GM19455 (cell line): ENCODE results near the gene NUPR1.
"Not testable (repeated sequence)": the region's sequence is repeated elsewhere in the genome, so short reads cannot be mapped to it uniquely, and the experiment has no call there.

ENCODE experiments used
- ATAC-seq: cut with Tn5 transposase; IDR thresholded peaks from one replicate; pipeline ENCODE4 v1.9.1; 2021; ENCODE audit not compliant: unreplicated experiment

Gene NUPR1

DNA sequence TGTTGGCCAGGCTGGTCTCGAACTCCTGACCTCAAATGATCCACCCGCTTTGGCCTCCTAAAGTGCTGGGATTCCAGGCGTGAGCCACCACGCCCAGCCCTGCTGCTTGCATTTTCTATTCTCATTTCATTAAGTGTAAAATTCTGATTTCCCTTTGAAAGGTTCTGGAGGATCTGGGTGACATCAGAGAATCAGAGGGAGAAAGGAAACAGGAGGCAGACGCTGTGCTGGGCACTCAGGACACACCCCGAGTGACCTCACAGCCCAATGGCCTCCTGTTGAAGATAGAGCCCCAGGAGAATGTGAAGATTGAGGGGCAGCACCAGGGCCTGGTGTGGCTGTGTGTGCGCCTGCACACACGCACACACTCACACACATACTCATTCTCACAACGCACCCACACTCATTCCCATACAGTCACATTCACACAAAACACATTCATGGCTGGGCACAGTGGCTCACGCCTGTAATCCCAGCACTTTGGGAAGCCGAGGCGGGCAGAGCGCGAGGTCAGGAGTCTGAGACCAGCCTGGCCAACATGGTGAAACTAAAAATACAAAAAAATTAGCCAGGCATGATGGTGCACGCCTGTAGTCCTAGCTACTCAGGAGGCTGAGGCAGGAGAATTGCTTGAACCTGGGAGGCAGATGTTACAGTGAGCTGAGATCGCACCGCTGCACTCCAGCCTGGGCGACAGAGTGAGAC, 38.1 kb downstream of the NUPR1 start:
- not testable (repeated sequence) for ATAC-seq

DNA sequence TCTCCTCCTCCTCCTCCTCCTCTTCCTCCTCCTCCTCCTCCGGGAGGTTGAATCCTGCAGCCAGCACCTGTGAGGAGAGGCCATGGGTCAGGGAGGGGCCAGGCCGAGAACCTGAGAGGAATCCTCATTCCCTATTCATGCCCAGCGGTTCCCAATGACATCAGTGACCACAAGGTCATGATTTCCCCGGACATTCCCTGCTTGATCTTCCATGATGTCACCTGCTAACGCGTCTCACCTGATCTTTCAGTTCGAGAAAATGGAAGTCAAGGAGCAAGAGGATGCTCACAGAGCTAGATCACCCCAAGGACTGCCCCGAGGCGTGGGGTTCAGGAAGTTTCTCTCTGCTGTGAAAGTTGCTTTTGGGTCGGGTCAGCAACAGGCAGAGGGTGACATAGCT, 38.9 kb downstream of the NUPR1 start:
- no peak for ATAC-seq

DNA sequence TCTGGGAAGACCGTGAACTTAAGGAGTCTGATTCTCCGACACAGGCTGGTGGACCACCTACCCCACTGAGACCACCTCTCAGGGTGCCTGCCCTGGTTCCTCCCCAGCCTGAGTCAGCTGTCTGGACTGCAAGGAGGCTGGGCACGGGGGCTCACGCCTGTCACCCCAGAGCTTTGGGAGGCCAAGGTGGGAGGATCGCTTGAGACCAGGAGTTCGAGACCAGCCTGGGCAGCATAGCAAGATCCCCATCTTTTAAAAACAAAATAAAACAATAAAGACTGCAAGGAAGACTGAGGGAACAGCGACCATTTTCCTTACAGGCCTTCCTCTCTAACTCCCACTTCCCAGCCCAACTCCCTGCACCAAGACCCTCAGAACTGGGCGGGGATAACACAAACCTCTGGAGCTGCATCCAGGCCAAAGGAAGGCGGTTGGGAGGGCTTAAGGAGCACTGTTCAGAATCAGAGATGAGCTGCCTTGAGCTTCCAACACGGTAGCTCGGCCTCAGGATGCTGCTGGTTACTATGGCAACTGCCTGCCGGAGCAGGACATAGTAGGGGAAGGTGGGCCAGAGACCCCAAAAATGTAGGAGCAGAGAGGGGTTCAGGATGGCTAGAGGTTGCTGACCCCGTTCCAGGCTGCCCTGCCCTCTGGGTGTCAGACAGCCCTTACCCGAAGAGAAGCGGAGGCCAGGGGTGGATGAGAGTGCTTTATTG, 40.0 kb downstream of the NUPR1 start:
- no peak for ATAC-seq

DNA sequence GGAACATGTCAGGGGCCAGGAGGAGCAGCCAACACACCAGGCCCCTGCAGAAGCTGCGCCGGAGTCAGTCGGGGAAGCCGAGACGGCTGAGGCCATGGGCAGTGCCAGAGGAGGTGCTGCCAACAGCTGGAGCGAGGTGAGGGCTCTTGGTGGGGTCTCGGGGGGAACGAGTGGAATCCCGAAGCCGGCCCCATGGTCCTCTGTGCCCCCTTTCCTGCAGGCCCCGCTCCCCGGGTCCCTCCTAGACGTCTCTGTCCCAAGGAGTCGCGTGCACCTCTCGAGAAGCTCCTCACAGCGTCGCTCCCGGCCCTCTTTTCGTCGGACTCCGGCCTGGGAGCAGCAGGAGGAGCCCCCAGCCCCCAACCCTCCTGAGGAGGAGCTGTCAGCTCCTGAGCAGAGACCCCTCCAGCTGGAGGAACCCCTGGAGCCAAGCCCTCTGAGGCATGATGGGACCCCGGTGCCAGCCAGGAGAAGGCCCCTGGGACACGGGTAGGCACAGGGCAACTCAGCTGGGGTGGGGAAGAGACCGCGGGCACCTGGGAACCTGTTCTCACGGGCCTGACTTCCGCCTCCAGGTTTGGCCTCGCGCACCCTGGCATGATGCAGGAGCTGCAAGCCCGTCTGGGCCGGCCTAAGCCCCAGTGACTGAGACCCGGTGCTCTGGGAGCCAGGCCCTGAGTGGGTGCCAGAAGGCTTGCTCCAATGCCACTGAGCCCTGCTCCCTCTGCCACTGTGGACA, 40.7 kb downstream of the NUPR1 start:
- ATAC-seq = no peak

DNA sequence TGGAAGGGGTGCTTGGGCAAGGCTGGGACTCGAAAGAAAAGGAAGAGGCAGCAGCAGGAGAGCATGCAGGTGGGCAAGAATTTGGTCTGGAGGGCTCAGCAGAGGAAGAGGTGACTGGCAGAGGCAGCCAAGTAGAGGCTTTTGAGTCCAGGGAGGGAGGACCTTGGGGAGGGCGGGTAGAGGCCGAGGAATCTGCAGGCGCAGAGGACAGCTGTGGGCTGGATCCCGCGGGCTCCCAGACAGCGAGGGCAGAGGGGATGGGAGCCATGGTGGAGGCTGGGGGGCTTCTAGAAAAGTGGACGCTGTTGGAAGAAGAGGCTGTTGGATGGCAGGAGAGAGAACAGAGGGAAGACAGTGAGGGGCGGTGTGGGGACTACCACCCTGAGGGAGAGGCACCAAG, 41.4 kb downstream of the NUPR1 start:
- ATAC-seq = no peak

DNA sequence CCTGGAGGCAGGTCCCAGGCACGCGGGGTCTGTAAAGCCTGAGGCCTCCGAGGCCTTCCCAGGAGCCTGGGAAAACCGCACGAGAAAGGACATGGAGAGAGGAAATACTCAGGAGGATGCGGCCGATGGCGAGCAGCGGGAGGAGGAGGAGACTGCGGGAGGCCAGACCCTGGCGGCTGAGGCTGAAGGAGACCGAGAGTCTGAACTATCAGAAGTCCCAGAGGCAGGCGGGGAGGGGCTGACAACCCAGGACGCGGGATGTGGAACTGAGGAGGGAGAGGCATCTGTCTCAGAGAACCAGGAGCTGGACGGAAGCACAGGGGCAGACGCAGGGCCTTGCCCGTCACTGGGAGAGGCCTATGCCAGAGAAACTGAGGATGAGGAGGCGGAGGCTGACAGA, 41.9 kb downstream of the NUPR1 start:
- no peak for ATAC-seq

DNA sequence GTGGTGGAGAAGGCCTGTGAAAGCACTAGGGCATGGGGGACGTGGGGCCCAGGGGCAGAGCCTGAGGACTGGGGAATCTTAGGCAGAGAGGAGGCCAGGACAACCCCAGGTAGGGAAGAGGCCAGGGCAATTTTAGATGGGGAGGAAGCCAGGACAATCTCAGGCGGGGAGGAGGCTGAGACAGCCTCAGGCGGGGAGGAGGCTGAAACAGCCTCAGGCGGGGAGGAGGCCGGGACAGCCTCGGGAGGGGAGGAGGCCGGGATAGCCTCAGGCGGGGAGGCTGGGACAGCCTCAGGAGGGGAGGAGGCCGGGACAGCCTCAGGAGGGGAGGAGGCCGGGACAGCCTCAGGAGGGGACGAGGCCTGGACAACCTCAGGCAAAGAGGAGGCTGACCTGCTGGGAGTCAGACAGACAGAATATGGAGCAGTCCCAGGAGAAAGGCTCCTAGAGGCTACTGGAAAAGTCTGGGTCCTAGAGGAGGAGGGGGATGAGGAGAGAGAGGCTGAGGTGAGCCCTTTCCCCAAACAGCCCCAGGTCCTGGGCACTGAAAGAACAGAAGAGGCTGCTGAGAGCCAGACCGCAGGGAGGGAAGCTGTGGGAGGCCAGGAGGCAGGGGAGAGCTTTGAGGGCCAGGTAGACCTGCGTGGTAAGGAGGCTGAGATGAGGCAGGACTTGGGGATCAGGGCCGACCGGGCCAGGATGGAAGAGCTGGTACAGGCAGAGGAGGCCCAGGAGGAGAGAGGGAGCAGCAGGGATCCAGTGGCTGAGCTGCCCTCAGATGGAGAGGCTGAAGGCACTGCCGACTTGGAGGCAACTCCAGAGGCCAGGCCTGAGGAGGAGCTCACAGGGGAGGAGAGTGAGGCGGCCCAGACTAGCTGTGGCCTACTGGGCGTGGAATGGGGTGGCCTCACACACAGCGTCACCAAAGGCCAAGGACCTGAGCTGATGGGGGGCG, 42.7 kb downstream of the NUPR1 start:
- no peak for ATAC-seq

DNA sequence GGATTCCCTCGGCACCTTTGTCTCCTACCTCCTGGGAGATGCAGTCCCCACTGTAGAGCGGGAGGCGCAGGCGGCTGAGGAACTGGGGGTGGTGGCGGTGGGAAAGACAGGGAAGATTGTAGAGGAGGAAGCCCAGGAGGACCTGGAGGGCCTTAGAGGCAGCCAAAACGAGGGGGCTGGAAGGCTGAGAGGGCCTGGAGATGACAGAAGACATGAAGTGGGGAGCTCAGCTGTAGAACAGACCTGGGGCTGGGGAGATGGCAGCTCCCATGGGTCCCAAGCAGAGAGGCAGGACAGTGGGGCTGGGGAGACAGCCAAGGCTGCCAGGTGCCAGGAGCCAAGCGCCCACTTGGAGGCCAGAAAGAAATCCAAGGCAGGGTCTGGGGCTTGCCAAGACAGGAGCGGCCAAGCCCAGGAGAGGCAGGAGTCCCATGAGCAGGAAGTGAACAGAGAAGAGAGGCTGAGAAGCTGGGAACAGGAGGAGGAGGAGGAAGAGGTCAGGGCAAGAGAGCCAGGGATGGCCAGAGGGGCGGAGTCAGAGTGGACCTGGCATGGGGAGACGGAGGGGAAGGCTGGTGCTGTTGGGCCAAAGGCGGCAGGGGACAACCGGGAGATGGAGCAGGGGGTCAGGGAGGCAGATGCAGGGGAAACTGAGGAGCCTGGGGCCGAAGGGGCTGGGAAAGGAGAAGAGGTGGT, 43.5 kb downstream of the NUPR1 start:
- ATAC-seq = no peak

DNA sequence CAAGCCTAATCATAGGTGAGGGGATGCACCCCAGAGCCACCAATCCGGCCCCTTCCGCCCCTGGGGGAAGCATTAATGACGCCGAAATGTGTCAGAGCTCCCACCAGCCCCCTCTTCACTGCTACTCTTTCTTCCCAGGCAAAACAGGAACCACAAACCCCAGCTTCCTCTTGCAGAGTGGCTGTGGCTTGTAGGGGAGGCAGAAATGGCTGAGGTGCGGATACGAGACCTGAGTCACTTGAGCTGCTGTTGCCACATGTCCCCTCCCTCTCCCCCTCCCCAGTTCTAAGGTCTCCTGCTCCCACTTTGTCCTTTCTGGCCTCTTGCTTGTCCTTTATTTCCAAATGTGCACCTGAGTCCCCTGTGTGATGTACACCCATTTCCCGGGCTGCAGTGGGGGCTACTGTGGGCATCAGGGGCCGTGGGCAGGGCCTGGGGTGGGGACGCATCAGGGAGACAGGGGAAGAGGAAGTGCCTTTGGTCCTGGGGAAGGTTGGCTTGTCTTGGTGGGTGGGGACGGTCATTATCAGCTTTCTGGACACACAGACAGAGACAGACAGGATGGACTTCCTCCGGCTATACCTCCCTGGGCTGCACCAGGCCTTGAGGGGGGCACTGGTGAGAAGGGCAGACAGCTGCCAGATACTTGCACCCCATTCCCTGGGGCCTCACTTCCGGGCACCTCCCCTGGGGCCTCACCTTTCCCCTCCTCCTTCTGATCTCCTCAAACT, 44.5 kb downstream of the NUPR1 start, which contains the start of gene APOBR:
TSS of gene APOBR (plus strand) at position 523 of the 731 bp plus-strand sequence. CDS start at position 562, 39 bp downstream.
- peak; percentile 47 for ATAC-seq

DNA sequence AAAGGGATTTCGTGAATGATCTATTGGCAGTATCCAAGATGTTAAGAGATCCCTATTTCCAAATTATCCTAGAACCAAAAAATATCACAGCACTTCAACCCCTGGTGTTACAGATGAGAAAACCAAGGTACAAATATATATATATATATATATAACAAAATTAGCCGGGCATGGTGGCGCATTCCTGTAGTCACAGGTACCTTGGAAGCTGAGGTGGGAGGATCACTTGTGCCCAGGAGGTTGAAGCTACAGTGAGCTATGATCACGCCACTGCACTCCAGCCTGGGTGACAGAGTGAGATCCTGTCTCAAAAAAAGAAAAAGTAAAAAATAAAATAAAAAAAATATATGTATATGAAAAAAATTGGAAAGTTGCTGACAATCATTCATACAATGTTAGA, 46.3 kb downstream of the NUPR1 start:
- ATAC-seq = no peak

DNA sequence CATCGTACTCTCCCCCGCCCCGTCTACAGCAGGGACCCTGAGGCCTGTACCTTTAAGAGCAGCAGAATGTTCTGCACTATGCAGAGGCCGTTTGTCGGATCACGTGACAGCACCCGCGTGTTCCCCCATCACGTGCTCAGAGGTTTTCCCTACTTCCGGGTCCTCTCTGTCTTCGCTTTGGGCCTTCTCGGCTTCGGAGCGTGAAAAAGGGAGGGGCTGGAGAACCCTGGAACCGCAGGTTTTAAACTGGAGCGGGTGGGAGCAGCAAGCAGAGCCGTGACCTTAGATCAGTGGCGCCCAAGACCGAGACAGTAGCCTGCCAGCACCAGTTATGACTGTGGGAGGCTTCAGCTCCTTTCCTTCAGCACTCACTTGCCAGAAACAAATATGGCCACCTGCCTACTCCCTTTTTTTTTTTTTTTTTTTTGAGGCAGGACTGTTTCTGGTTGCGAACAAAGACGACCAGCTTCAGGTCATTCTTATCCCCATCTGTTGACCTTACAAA, 46.8 kb downstream of the NUPR1 start, which contains the start of gene CLN3:
TSS of gene CLN3 (minus strand) at position 105 of the 505 bp plus-strand sequence. CDS start 315 bp downstream, outside the sequence.
- peak; percentile 60 for ATAC-seq

DNA sequence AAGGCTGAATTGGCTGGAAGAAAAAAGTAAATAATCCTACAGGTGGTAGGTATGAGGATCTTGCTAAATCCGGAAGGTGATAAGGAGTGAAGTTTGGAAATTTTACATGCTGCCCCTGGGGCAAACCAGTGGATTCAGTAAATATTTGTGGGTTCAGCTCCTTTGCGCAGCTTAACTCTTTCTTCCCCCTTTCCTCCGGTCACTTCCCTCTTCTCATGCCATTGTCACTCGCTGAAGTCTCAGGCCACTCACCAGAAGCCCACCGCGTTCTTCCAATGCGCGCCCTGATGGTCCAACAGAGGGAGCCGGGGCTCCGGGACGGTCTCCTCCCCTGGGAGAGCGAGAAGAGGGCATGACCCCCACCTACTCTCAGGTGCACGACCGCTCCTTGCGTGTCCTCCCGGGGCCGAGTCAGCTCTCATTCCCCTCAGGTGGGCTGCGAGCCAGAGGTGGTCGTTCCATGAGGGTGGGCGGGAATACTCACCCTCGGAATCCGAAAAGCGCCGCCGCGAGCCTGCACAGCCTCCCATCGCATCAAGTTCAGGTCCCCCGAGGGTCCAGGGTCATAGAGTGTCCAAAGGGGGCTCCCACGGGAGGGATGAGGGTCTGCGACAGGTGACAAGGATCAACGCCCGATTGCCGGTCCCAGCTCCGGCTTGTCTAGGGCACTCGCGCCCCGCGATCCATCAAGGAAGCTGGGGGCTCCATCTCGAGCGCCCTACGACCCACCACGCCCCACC, 47.4 kb downstream of the NUPR1 start:
- peak; percentile 2 for ATAC-seq

DNA sequence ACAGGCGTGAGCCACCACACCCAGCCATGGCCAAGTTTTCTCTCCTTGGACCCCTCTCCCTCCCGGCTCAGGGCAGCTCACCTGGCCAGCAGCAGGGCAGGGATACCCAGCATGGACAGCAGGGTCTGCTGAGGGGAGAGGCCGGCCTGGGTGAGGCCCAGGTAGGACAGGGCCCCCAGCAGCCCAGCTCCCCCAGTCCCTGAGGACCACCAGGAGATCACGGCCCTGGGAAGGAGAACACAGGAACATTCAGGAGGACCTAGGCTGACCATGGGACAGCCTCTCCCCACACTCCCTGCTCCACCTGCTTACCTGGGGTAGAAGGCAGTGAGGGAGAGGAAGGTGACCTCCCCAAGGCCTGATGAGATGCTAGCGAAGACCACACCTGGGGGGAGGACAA, 52.5 kb downstream of the NUPR1 start:
- no peak for ATAC-seq

DNA sequence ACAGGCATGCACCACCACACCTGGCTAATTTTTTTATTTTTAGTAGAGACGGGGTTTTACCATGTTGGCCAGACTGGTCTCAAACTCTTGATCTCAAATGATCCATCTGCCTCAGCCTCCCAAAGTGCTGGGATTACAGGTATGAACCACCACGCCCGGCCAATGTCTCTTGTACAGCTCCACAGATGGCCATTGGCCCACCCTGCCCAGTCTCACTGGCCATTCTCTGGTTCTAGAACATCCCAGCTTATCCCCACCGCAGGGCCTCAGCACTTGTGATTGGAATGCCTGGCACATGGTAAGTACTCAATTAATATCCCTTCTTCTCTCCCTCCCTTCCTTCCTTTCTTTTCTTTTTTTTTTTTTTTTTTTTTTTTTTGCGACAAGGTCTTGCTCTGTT, 55.4 kb downstream of the NUPR1 start:
- not testable (repeated sequence) for ATAC-seq
